ENCODE results near the gene SERPINF2. TPM values are rescaled to one million over a fixed set of nuclear protein-coding genes. Genes with fewer than 3 reads are reported as not detected.
"Not testable (repeated sequence)": the region's sequence is repeated elsewhere in the genome, so short reads cannot be mapped to it uniquely, and the experiment has no call there.

SERPINF2 gene
- total RNA-seq (under 1 TPM; 0.29 to 0.67 TPM), total RNA-seq (0.45 to 3.5 reads per million in 2 donors)

DNA sequence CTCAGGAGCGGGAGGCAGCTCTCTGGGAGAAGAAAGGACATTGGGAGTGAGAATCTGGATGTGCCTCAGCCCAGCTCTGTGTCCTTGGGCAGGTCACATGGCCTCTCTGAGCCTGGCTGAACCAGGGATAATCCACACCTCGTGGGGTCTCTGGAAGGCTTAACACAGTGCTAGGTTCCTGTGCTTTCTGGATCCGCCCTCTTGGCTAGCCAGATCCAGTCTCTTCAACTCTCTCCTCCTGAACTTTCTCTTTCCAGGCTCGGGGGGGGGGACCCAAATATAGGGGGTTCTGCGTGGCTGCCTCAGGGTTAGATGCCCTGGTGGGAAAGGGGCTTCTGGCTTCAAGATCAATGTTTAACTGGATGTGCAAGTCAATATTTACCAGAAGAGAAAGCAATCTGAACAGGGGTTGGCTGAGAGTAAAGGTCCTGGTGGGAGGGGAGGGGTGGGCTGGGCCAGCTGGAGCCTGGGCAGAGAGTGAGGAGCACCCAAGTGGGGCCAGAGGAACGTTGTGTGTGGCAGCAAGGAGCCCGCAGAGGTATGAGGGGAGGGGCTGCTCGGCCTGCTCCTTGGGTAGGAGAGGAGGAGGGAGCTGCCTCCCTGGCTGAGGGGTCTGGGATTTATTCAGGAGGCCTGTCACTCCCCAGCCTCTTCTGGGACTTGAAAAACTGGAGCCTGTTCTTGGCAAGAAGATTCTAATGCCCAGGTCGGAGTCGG is at the start of gene SERPINF2:
Gene SERPINF2 (plus strand): TSS at position 501 of the 717 bp plus-strand sequence. CDS start 2,125 bp downstream, outside the sequence.
- H3K27me3 Mint-ChIP-seq = no peaks in the 10 kb centered on the region
- no peak within 1 kb of the TSS for H3K27ac Mint-ChIP-seq
- no peaks in the 10 kb centered on the region for H3K9me3 ChIP-seq (ENCODE audit: control insufficient read depth, low read length, poor library complexity, severe bottlenecking)
- no peaks in the 10 kb centered on the region for H3K36me3 Mint-ChIP-seq (ENCODE audit: low read depth)
- DNase-seq (no peak), ATAC-seq (no peak)
- H3K4me3 Mint-ChIP-seq = no peak within 1 kb of the TSS
- H3K4me1 Mint-ChIP-seq = no peaks in the 10 kb centered on the region

DNA sequence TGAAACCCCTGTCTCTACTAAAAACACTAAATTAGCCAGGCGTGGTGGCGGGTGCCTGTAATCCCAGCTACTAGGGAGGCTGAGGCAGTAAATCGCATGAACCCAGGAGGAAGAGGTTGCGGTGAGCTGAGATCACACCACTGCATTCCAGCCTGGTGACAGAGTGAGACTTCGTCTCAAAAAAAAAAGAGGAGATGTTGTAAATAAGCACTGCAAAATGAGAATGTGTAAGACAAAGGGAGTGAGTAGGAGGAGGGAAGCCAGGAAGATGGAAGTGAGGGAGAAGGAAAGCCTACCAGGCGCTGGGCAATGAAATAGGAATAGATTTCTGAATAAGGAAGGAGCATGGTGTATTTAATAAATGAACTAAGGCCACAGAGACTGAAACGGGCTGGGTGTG is 49.3 kb upstream of the SERPINF2 start:
- H3K9me3 ChIP-seq (ENCODE audit: control insufficient read depth, low read length, poor library complexity, severe bottlenecking) = no peaks in the 10 kb centered on the region
- no peak for ATAC-seq
- Mint-ChIP-seq H3K27me3 (no peaks in the 10 kb centered on the region), H3K4me1 (no peaks in the 10 kb centered on the region), H3K36me3 (ENCODE audit: low read depth) (peaks cover 3% of the 10 kb centered on the region), H3K27ac (no peak overlapping the region), H3K4me3 (no peak overlapping the region)
- no peak for DNase-seq

DNA sequence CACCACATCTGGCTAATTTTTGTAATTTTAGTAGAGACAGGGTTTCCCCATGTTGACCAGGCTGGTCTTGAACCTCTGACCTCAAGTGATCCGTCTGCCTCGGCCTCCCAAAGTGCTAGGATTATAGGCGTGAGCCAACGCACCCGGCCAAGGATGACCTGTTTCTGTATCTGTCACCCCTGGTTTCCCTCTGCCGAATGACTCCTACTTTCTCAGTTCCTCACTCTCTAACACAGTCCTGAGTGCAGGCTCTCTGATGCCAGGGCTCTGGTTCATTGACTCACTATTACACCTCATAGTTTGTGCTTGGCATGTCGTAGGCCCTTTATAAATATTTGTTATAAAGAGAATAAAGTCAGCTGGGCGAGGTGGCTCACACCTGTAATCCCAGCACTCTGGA is 47.3 kb upstream of the SERPINF2 start:
- Mint-ChIP-seq H3K4me1 (no peaks in the 10 kb centered on the region), H3K27me3 (no peaks in the 10 kb centered on the region), H3K4me3 (no peak overlapping the region), H3K36me3 (ENCODE audit: low read depth) (peaks cover 3% of the 10 kb centered on the region), H3K27ac (no peak overlapping the region)
- ATAC-seq (no peak), DNase-seq (no peak)
- H3K9me3 ChIP-seq (ENCODE audit: control insufficient read depth, low read length, poor library complexity, severe bottlenecking) = no peaks in the 10 kb centered on the region

DNA sequence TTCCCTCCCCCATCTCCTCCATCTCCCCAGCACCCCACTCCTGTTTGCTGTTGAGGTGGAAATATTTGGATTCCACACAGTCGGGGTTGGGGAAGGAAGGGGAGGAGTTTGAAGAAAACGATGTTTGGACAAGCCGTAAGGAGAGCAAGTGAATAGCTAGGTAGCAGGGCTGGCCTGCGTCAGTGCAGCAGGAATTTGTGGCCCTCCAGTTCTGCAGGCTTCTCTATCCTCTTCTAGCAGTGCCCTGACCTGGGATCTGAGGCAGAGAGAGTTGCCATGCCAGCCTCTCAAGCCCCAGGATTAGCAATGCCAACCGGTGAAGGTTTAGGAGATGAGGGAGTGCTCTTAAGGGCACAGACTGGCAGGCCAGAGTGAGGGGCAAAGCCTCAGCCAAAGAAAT is 45.0 kb upstream of the SERPINF2 start:
- Mint-ChIP-seq H3K4me1 (no peaks in the 10 kb centered on the region), H3K36me3 (ENCODE audit: low read depth) (no peaks in the 10 kb centered on the region), H3K4me3 (no peak overlapping the region), H3K27ac (no peak overlapping the region), H3K27me3 (no peaks in the 10 kb centered on the region)
- ATAC-seq = no peak
- no peaks in the 10 kb centered on the region for H3K9me3 ChIP-seq (ENCODE audit: control insufficient read depth, low read length, poor library complexity, severe bottlenecking)
- DNase-seq = no peak

DNA sequence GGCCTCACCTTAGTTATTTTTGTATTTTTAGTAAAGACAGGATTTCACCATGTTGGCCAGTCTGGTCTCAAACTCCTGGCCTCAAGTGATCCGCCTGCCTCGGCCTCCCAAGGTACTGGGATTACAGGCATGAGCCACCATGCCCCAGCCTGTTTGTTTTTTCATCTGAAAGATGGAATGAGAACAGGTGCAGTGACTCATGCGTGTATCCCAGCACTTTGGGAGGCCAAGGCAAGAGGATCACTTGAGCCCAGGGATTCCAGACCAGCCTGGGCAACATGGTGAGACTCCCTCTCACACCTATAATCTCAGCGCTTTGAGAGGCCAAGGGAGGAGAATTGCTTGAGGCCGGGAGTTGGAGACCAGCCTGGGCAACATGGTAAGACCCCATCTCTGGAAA is 42.8 kb upstream of the SERPINF2 start:
- not testable (repeated sequence) for H3K27ac Mint-ChIP-seq; DNase-seq; H3K27me3 Mint-ChIP-seq; H3K36me3 Mint-ChIP-seq (ENCODE audit: low read depth); H3K4me3 Mint-ChIP-seq; H3K4me1 Mint-ChIP-seq; ATAC-seq; H3K9me3 ChIP-seq (ENCODE audit: control insufficient read depth, low read length, poor library complexity, severe bottlenecking)

DNA sequence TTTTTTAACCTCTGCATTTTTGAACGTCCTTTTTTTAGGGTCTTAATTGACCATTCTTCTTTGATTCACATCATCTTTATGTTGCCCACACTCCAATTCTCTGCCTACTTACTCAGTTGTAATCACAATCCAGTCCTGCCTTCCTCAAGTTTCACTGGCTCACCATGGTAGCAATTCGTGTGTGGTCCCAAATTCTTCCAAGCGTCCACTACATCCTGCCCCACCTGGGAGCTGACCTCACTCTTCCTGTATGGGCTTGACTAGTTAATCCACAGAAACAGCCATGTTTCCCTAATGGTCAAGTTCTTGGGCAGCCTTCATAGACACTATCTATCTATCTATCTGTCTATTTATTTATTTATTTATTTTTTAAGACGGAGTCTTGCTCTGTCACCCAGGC is 39.6 kb upstream of the SERPINF2 start:
- no peaks in the 10 kb centered on the region for H3K9me3 ChIP-seq (ENCODE audit: control insufficient read depth, low read length, poor library complexity, severe bottlenecking)

DNA sequence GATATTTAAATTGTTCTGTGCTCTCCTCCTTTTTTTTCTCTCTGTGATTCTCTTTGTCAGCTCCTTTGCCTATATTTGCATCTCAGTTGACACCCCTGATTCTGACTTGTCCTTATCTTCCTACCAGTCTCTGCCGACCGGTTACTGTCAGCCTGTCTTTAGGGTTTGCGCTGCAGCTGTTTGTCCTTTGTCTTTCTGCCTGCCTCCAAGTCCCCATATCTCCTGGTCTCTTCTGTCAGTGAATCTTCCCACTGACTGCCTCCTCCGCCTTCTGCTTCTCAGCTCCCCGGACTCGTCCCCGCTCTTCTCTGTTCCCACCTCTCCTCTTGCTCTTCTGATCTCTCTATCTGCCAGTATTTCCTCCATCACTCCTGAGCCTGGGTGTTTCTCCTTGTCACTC is 37.7 kb upstream of the SERPINF2 start:
- peaks cover 10% of the 10 kb centered on the region for H3K27me3 Mint-ChIP-seq
- H3K27ac Mint-ChIP-seq = no peak overlapping the region
- H3K9me3 ChIP-seq (ENCODE audit: control insufficient read depth, low read length, poor library complexity, severe bottlenecking) = no peaks in the 10 kb centered on the region
- H3K36me3 Mint-ChIP-seq (ENCODE audit: low read depth) = peaks cover 3% of the 10 kb centered on the region
- no peak for DNase-seq
- no peak for ATAC-seq
- peaks cover 14% of the 10 kb centered on the region for H3K4me1 Mint-ChIP-seq
- H3K4me3 Mint-ChIP-seq = peak overlapping the region; percentile 39

More for the DNA sequence above, 39.6 kb upstream of the SERPINF2 start:
- Mint-ChIP-seq H3K36me3 (ENCODE audit: low read depth) (peaks cover 3% of the 10 kb centered on the region), H3K27ac (no peak overlapping the region), H3K4me3 (no peak overlapping the region), H3K4me1 (peaks cover 11% of the 10 kb centered on the region), H3K27me3 (peaks cover 10% of the 10 kb centered on the region)
- no peak for ATAC-seq
- DNase-seq = no peak

DNA sequence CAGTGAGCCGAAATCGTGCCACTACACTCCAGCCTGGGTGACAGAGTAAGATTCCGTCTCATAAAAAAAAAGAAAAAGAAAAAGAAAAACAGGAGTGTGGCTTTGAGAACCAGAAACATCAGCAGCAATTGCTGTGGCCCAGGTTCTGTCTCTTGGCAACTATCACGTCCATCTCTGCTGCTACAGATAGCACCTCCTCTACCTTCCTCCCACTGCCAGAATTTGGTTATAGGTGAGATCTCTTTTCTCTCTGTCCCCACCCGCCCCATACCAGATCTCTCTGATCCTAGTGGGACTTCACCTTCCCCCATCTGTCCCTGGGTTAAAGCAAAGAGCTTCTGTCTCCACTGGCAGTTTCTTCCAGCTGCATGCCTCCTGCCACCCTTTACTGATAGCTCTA is 35.6 kb upstream of the SERPINF2 start:
- H3K4me1 Mint-ChIP-seq = peaks cover 23% of the 10 kb centered on the region

DNA sequence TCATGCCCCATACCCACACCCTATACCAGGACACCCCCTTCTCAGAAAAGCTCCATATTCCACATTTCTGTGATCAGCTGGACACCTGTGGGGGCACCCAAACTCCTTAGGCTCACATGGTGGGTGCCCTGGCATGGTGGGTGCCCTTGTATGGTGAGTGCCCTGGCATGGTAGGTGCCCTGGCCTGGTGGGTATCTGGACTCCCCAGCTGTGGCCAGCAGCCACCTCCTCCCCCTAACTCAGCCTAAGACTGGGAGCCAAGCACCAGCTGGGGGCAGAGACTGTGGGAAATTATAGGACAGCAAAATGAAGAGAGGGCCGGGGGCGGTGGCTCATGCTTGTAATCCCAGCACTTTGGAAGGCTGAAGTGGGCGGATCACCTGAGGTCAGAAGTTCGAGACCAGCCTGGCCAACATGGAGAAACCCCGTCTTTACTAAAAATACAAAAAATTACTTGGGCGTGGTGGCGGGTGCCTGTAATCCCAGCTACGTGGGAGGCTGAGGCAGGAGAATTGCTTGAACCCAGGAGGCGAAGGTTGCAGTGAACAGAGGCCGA is 33.8 kb upstream of the SERPINF2 start:
- peak overlapping the region; percentile 73 for H3K27ac Mint-ChIP-seq

More for the DNA sequence above, 35.6 kb upstream of the SERPINF2 start:
- no peak for DNase-seq
- no peaks in the 10 kb centered on the region for H3K9me3 ChIP-seq (ENCODE audit: control insufficient read depth, low read length, poor library complexity, severe bottlenecking)
- peak overlapping the region; percentile 80 for H3K27ac Mint-ChIP-seq
- peaks cover 3% of the 10 kb centered on the region for H3K36me3 Mint-ChIP-seq (ENCODE audit: low read depth)
- H3K27me3 Mint-ChIP-seq = peaks cover 10% of the 10 kb centered on the region
- peak; percentile 86 for ATAC-seq
- H3K4me3 Mint-ChIP-seq = peak overlapping the region; percentile 50

DNA sequence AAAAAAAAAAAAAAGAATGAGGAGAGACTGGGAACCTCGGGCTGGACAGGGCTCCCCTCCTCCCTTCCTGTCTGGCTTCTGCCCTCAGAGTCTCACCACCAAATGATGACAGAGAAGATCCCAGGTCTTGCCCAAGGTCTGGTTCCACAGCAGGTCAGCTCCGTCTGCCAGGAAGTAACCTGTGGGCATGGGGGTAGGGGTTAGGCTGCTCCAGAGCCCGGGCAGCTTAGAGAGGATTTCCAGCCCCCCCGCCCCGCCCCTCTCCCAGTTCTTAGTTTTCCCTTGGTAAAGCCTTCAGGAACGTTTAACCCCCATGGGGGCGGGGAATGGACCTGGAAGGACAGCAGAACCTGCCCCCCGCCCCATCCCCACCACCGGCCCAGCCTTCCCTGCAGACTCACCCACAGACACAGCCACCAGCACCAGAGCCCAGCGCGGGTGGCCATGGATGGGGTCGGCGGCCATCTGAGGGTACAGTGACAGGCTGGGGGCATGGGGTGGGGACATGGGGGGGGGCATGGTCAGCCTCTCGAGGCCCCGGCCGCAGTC is 33.2 kb upstream of the SERPINF2 start:
- no peaks in the 10 kb centered on the region for H3K9me3 ChIP-seq (ENCODE audit: control insufficient read depth, low read length, poor library complexity, severe bottlenecking)
- no peak for DNase-seq

More for the DNA sequence above, 33.8 kb upstream of the SERPINF2 start:
- Mint-ChIP-seq H3K4me3 (peak overlapping the region; percentile 80), H3K4me1 (peaks cover 19% of the 10 kb centered on the region)
- not testable (repeated sequence) for ATAC-seq; H3K36me3 Mint-ChIP-seq (ENCODE audit: low read depth); H3K9me3 ChIP-seq (ENCODE audit: control insufficient read depth, low read length, poor library complexity, severe bottlenecking); DNase-seq; H3K27me3 Mint-ChIP-seq

DNA sequence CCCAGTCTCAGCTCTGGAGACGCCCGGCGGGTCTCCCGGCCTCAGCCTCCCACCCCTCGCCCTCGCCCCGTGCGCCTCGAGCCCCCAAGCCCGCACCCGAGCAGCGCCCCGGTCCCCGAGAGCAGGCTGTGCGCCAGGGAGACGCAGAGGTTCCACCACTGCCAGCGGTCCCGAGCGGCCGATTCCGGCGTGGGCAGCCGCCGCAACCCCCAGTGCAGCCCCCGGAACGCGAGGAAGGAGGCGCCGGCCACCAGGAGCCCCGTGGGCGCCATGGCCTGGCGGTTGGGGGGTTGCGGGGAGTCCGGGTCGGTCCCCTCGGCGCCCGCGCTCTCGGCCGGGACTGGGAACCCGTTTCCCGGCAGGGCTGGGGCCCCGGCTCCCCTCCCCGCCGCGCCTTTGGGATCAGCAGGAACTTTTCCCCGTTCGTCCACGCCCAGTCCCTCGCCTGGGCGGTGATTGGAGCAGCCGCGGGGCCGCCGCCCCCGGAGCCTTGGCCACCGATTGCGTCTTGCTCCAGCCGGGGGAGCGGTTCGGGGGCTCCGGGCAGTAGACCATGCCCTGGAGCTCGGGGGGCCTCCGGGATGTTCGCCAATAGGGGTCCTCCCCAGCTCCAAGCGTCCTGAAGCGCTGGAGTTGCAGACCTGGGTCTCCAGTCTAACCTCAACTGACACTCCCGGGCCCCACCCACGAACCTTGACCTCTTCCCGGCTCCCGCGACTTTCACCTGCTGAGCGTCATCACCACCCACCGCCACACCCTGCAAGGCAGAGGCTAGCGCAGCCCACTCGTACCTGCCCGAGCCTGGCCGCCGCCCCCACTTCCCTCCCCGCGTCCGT is 32.5 kb upstream of the SERPINF2 start, which contains the start of gene TLCD2:
Gene TLCD2 (minus strand): TSS at position 407 of the 836 bp plus-strand sequence. CDS start 135 bp downstream, at position 272.
- H3K4me3 Mint-ChIP-seq = peak within 1 kb of the TSS; percentile 87
- peak within 1 kb of the TSS; percentile 67 for H3K27ac Mint-ChIP-seq
- H3K9me3 ChIP-seq (ENCODE audit: control insufficient read depth, low read length, poor library complexity, severe bottlenecking) = no peaks in the 10 kb centered on the region
- H3K36me3 Mint-ChIP-seq (ENCODE audit: low read depth) = peaks cover under 1% of the 10 kb centered on the region
- no peak for DNase-seq
- peak; percentile 16 for ATAC-seq
- H3K27me3 Mint-ChIP-seq = peaks cover 5% of the 10 kb centered on the region
- H3K4me1 Mint-ChIP-seq = peaks cover 23% of the 10 kb centered on the region

More for the DNA sequence above, 33.2 kb upstream of the SERPINF2 start:
- peaks cover 3% of the 10 kb centered on the region for H3K36me3 Mint-ChIP-seq (ENCODE audit: low read depth)
- ATAC-seq = no peak
- peaks cover 10% of the 10 kb centered on the region for H3K27me3 Mint-ChIP-seq
- peak overlapping the region; percentile 80 for H3K4me3 Mint-ChIP-seq
- no peak overlapping the region for H3K27ac Mint-ChIP-seq
- peaks cover 21% of the 10 kb centered on the region for H3K4me1 Mint-ChIP-seq

DNA sequence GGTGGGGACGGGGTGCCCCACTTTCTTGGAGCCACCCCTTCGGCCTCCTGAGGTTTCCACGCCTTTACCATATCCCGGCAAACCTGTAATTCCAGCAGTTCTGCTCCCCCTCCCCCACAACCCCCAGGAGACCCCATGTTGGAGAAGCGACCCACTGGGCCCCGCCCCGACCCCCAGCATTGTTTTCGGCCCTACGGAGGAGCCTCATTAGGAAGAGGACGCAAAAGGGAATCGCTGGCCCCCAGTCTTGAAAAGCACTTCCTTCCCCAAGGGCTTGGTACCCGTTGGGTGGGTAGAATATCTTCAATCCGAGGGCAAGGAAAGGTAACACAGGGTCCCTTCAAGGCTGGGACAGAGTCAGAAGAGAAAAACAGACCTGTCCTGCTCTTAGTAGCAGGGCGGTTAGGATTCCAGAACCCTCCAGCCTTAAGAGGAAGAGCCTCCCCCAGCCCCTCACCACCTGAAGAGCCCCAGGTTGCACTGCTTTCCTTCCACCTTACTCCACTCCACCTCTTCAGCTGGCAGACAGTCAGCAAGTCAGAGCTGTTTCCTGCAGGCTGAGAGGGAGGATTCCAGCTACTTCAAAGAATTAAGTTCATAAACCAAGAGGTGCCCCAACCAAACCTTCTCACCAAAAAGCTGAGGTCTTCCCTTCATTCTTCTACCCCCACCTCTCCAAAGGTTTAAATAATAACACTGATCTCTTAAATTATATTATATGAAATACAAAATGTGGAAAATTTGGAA is 31.7 kb upstream of the SERPINF2 start:
- H3K4me1 Mint-ChIP-seq = peaks cover 22% of the 10 kb centered on the region
- H3K27me3 Mint-ChIP-seq = no peaks in the 10 kb centered on the region
- no peaks in the 10 kb centered on the region for H3K9me3 ChIP-seq (ENCODE audit: control insufficient read depth, low read length, poor library complexity, severe bottlenecking)
- no peak for DNase-seq
- no peak for ATAC-seq
- peak overlapping the region; percentile 87 for H3K4me3 Mint-ChIP-seq
- H3K36me3 Mint-ChIP-seq (ENCODE audit: low read depth) = no peaks in the 10 kb centered on the region
- H3K27ac Mint-ChIP-seq = peak overlapping the region; percentile 67
